Body of pancreas (tissue), 4 donors: ENCODE measurements around the gene GPT2. TPM values are rescaled to one million over a fixed set of nuclear protein-coding genes. Genes with fewer than 3 reads are reported as not detected.

Experiments
- ATAC-seq: fragments of 150-250 bp; one replicate; pipeline ENCODE4 v1.9.1; 2016
- DNase-seq, 4 donors: peaks; one replicate each; pipeline ENCODE4 v3.0.0-alpha.2; 2019
- H3K27ac ChIP-seq, 4 donors: fragments of 200-600 bp; sonication (generic); 1 replicate in 3 of 4; 2 replicates in 1 of 4; pipeline versions ENCODE4 v1.5.1 to v1.6.1; 2016 to 2019; ENCODE audit warnings: mild to moderate bottlenecking in 1 of 4, mixed read lengths in 1 of 4, moderate library complexity in 1 of 4
- H3K27me3 ChIP-seq, 2 donors: fragments of 200-600 bp; sonication (generic); one replicate each; pipeline ENCODE4 v1.6.0; 2016; ENCODE audit warnings: mild to moderate bottlenecking in 1 of 2
- H3K36me3 ChIP-seq, 2 donors: fragments of 200-600 bp; sonication (generic); replicated peaks in 1 of 2; 2 replicates each; pipeline ENCODE4 v1.5.1; 2016; ENCODE audit warnings: low read depth in 2 of 2; ENCODE audit not compliant: insufficient read depth in 1 of 2
- H3K4me1 ChIP-seq: fragments of 200-600 bp; sonication (generic); one replicate; pipeline ENCODE4 v1.6.0; 2016
- H3K4me3 ChIP-seq, 2 donors: fragments of 200-600 bp; sonication (generic); 1 replicate in 1 of 2; 2 replicates in 1 of 2; pipeline ENCODE4 v1.5.1; 2016 to 2019
- H3K9me3 ChIP-seq, 3 donors: fragments of 200-600 bp; sonication (generic); 1 replicate in 2 of 3; 2 replicates in 1 of 3; pipeline ENCODE4 v1.5.1; 2016
- CTCF ChIP-seq, 7 experiments: fragments of 450-650 bp in 4 of 7; fragments of 200-600 bp in 3 of 7; sonication (generic) in 3 of 7; IDR thresholded peaks; one replicate each; pipeline ENCODE4 v1.5.1; 2016 to 2019; ENCODE audit warnings: antibody characterized with exemption in 7 of 7
- POLR2A ChIP-seq, 3 donors: fragments of 450-650 bp; IDR thresholded peaks; one replicate each; pipeline ENCODE4 v1.6.1; 2016; ENCODE audit warnings: antibody characterized with exemption in 3 of 3, mild to moderate bottlenecking in 2 of 3
- WGBS, 2 donors: methylation state at CpG; one replicate each; pipeline ENCODE4 v1.1.5; 2017; 5-methylcytosine and 5-hydroxymethylcytosine counted together
- intact Hi-C: fragments of 100-400 bp; cut with DNase I; formaldehyde crosslinking; loops from one replicate; pipeline ENCODE4 v1.15.1; 2023
- total RNA-seq, 2 donors: library from RNA; depleted of rRNA; stranded (reverse); fragments of >200 nt; gene quantifications; one replicate each; pipeline ENCODE4 v1.1.0, GENCODE V29; 2016

Gene GPT2
- total RNA-seq, 2 donors from 2014 or later: 52.1 to 83.1 TPM

DNA sequence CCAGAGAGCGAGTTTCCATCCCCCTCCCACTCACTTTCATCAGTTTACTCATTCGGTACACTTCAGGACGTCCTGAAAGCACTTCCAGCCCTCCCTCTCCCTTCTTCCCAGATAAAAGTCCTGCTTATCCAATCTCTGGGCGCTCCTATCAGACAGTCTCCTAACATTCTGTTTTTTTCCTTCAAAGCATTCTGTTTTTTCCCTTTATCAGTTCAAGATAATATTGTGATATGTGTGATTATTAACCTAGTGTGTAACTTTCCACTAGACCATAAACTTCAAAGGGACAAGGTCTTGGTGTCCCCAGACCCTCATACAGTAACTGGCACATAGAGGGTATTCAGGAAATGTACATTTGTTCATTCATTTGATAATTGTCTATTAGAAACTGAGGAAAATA is 28.8 kb upstream of the GPT2 start:
- intact Hi-C loops: loop anchor here (5.0 kb wide), 1 partner anchor 52 kb away; no protein-coding TSS in a partner anchor
- 22 to 29% methylated on average over 4 of the region's 4 CpGs for WGBS, 2 donors
- H3K9me3 ChIP-seq: no peaks in the 10 kb centered on the region
- H3K27me3 ChIP-seq: no peaks in the 10 kb centered on the region
- H3K4me3 ChIP-seq: no peak overlapping the region
- DNase-seq (no peak), ATAC-seq (no peak)
- peaks cover 24% of the 10 kb centered on the region for H3K4me1 ChIP-seq
- TF ChIP-seq POLR2A (IDR thresholded peaks at IDR 0.05): no peak
- no peak for TF ChIP-seq CTCF (IDR thresholded peaks at IDR 0.05)
- no peaks in the 10 kb centered on the region for H3K36me3 ChIP-seq
- peak overlapping the region in 2 of 4 donors; percentile 6 to 15 for H3K27ac ChIP-seq

DNA sequence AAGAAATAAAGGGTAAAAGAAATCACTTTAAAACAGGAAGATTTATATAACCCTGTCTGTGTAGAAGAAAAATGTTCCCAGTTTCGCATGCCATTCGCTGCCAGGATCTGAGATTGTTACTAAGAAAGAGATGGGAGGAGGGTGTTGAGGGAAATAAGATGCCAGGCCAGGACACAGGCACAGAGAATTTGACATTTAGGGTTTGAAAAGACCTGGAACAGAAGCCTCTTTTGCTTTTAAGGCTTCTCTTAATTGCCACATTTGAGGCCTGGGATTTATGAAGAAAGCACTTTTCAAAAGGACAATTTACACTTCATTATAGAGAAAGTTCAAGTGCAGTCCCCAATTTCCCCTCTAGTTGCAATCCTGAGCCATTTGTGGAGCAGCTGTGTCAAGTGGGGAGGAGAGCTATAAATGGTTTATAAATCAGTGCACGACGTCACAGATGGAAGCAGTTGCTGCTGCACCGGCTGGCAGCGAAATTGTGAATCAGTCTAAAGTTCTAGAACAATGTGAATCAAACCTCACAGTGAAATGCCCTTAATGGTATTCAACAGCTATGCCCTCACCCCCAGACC is 26.7 kb upstream of the GPT2 start:
- H3K4me3 ChIP-seq: no peak overlapping the region
- TF ChIP-seq POLR2A (IDR thresholded peaks at IDR 0.05): no peak
- TF ChIP-seq CTCF (IDR thresholded peaks at IDR 0.05): peak in 6 of 7 experiments; percentile 16 to 68 (median 62)
- DNase-seq (peak; percentile 43 to 67 (median 50)), ATAC-seq (peak; percentile 80)
- intact Hi-C loops: loop anchor here (5.0 kb wide), 1 partner anchor 50 kb away; no protein-coding TSS in a partner anchor
- H3K4me1 ChIP-seq: peaks cover 24% of the 10 kb centered on the region
- H3K27me3 ChIP-seq: no peaks in the 10 kb centered on the region
- WGBS, 2 donors: 38 to 40% methylated on average over 6 of the region's 6 CpGs
- no peaks in the 10 kb centered on the region for H3K9me3 ChIP-seq
- H3K27ac ChIP-seq: no peak overlapping the region
- H3K36me3 ChIP-seq: no peaks in the 10 kb centered on the region

DNA sequence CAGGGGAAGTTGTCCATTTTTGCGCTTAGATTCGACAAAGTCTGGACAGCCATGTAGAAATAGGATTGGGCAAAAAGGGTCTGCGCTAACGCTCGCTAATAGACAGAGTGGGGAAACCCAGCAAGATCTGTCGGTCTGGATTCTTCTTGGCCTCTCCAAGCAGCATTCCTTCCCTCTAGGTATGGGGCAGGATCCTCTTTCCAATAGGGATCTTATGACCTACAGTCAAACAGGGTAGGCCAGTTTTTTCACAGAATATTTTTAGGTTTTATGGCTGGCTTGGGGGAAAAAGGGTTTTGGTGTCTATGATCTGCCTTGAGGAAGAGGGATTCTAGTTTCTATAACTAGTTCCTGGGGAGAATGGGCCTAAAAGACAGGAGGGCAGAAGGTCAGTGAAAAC is 26.0 kb upstream of the GPT2 start:
- no peaks in the 10 kb centered on the region for H3K9me3 ChIP-seq
- H3K36me3 ChIP-seq: no peaks in the 10 kb centered on the region
- ATAC-seq: no peak
- no peak overlapping the region for H3K27ac ChIP-seq
- no peak for DNase-seq
- peaks cover 28% of the 10 kb centered on the region for H3K4me1 ChIP-seq
- 92 to 93% methylated on average over 6 of the region's 6 CpGs for WGBS, 2 donors
- H3K4me3 ChIP-seq: no peak overlapping the region
- intact Hi-C loops: loop anchor here (5.0 kb wide), 1 partner anchor 49 kb away; no protein-coding TSS in a partner anchor
- TF ChIP-seq CTCF (IDR thresholded peaks at IDR 0.05): no peak
- TF ChIP-seq POLR2A (IDR thresholded peaks at IDR 0.05): no peak
- no peaks in the 10 kb centered on the region for H3K27me3 ChIP-seq

DNA sequence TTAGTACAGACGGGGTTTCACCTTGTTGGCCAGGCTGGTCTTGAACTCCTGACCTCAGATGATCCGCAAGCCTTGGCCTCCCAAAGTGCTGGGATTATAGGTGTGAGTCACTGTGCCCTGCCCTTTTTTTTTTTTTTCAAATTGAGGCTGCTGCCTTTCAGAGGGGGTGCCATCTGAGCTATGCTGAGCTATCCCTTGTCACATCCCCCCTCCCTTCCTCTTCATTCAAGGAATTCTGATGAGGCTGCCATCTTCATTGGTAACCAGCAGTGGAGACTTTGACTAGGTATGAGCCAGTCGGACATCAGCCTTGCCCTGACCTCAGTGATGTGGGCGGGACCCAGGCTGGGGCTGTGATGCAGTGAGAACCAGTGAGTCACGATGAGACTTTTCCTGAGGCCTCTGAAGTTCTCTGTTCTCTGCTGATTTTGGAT is 24.4 kb upstream of the GPT2 start:
- TF ChIP-seq CTCF (IDR thresholded peaks at IDR 0.05) (no peak), POLR2A (IDR thresholded peaks at IDR 0.05) (no peak)
- Histone ChIP-seq H3K27ac (no peak overlapping the region), H3K4me3 (no peak overlapping the region), H3K4me1 (peaks cover 36% of the 10 kb centered on the region), H3K9me3 (no peaks in the 10 kb centered on the region), H3K27me3 (no peaks in the 10 kb centered on the region), H3K36me3 (no peaks in the 10 kb centered on the region)
- ATAC-seq (no peak), DNase-seq (no peak)
- intact Hi-C loops: loop anchor here (5.0 kb wide), 1 partner anchor 48 kb away; no protein-coding TSS in a partner anchor
- 84 to 88% methylated on average over 3 to 5 of the region's 5 CpGs for WGBS, 2 donors
